Smooth muscle cell (in vitro differentiated cells): ENCODE measurements around the gene HSDL2. TPM values are rescaled to one million over a fixed set of nuclear protein-coding genes. Genes with fewer than 3 reads are reported as not detected.

Source experiments
- DNase-seq: peaks from one replicate; lab custom pipeline; 2025; ENCODE audit not compliant: unreplicated experiment; lab: John Stamatoyannopoulos, UW
- H2AFZ ChIP-seq: fragments of 200-600 bp; sonication (generic); 2 replicates; pipeline ENCODE4 v1.6.0; 2016; ENCODE audit warnings: antibody characterized with exemption, low read depth, mild to moderate bottlenecking
- H3F3A ChIP-seq: fragments of 200-600 bp; sonication (generic); 2 replicates; pipeline ENCODE4 v1.6.0; 2017; ENCODE audit warnings: antibody characterized with exemption, low read depth
- H3K27ac ChIP-seq: fragments of 200-600 bp; sonication (generic); 2 replicates; pipeline ENCODE4 v1.5.1; 2016; ENCODE audit warnings: low read depth, mild to moderate bottlenecking
- H3K27me3 ChIP-seq: fragments of 200-600 bp; sonication (generic); 2 replicates; pipeline ENCODE4 v1.6.1; 2016; ENCODE audit warnings: low read depth, mild to moderate bottlenecking
- H3K36me3 ChIP-seq: fragments of 200-600 bp; sonication (generic); 2 replicates; pipeline ENCODE4 v1.5.1; 2016; ENCODE audit warnings: low read depth
- H3K4me1 ChIP-seq: fragments of 200-600 bp; sonication (generic); 2 replicates; pipeline ENCODE4 v1.5.1; 2016; ENCODE audit warnings: low read depth
- H3K4me2 ChIP-seq: fragments of 200-600 bp; sonication (generic); 2 replicates; pipeline ENCODE4 v1.6.0; 2016; ENCODE audit warnings: mild to moderate bottlenecking
- H3K4me3 ChIP-seq: fragments of 200-600 bp; sonication (generic); 2 replicates; pipeline ENCODE4 v1.5.1; 2016; ENCODE audit warnings: mild to moderate bottlenecking
- H3K79me2 ChIP-seq: fragments of 200-600 bp; sonication (generic); 2 replicates; pipeline ENCODE4 v1.6.0; 2016; ENCODE audit warnings: low read depth, mild to moderate bottlenecking
- H3K9ac ChIP-seq: fragments of 200-600 bp; sonication (generic); 2 replicates; pipeline ENCODE4 v1.6.0; 2016; ENCODE audit warnings: low read depth
- H3K9me3 ChIP-seq: fragments of 200-600 bp; sonication (generic); replicated peaks from 2 replicates; pipeline ENCODE4 v1.5.1; 2016; ENCODE audit warnings: low read depth
- H4K20me1 ChIP-seq: fragments of 200-600 bp; sonication (generic); 2 replicates; pipeline ENCODE4 v1.6.0; 2016; ENCODE audit warnings: low read depth
- CTCF ChIP-seq: fragments of 200-600 bp; sonication (generic); IDR thresholded peaks from 2 replicates; pipeline ENCODE4 v1.5.1; 2017; ENCODE audit warnings: borderline replicate concordance, mild to moderate bottlenecking, antibody characterized with exemption; ENCODE audit not compliant: insufficient read depth, poor library complexity, severe bottlenecking
- WGBS: methylation state at CpG from one replicate; pipeline ENCODE4 v1.1.7; 2016; ENCODE audit warnings: low lambda C conversion rate; 5-methylcytosine and 5-hydroxymethylcytosine counted together
- polyA plus RNA-seq: library from polyadenylated mRNA; unstranded; fragments of >200 nt; fragmentation: Nextera tagmentation; extraction: Ambion mirVana; gene quantifications from 2 replicates; pipeline ENCODE4 v1.2.1, GENCODE V29; 2016
- total RNA-seq: library from RNA; depleted of rRNA; stranded (reverse); fragments of >200 nt; gene quantifications from 2 replicates; pipeline ENCODE4 v1.2.3, GENCODE V29; 2014

HSDL2 gene
- total and polyA plus RNA-seq, 2 experiments from 2014 or later: 8.7 to 18.7 TPM

DNA sequence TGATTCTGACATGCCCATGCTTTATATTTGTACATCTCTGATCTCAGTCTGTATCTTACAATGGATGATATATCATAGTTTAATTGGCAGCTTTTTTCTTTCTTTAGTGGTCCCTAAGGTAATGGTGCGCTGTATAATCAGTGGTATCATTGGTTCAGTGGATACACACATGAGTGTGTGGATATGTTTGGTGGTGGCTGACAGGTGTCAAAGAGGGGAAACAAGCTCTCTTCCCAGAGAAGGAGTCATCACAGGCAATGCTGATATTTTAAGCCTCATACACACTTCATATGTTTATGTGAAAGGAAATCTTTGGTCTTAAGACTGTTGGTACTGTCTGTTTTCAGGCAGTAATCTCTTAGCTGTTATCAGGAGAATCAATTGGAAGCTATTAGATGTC lies 54.6 kb downstream of the HSDL2 start:
- 98% methylated on average over 1 of the region's 1 CpG for WGBS

GRCh38 chr9:112437406-112437805 lies 57.5 kb downstream of the HSDL2 start:
- Histone ChIP-seq H3K9ac (no peak overlapping the region), H3K27me3 (no peaks in the 10 kb centered on the region), H3K4me3 (no peak overlapping the region), H3F3A (no peaks in the 10 kb centered on the region), H3K36me3 (no peaks in the 10 kb centered on the region), H3K9me3 (no peaks in the 10 kb centered on the region), H3K79me2 (no peaks in the 10 kb centered on the region), H3K27ac (no peak overlapping the region), H3K4me2 (no peak overlapping the region), H4K20me1 (no peaks in the 10 kb centered on the region), H3K4me1 (no peaks in the 10 kb centered on the region), H2AFZ (no peak overlapping the region)
- TF ChIP-seq CTCF: no peak
- no peak for DNase-seq
- WGBS: 81% methylated on average over 2 of the region's 2 CpGs

More for the DNA sequence above, 54.6 kb downstream of the HSDL2 start:
- no peak for DNase-seq
- H3K27me3 ChIP-seq: no peaks in the 10 kb centered on the region
- H3K36me3 ChIP-seq: no peaks in the 10 kb centered on the region
- H2AFZ ChIP-seq: no peak overlapping the region
- no peaks in the 10 kb centered on the region for H4K20me1 ChIP-seq
- no peak overlapping the region for H3K27ac ChIP-seq
- H3K4me1 ChIP-seq: no peaks in the 10 kb centered on the region
- H3K9me3 ChIP-seq: no peaks in the 10 kb centered on the region
- H3K4me2 ChIP-seq: no peak overlapping the region
- no peak overlapping the region for H3K9ac ChIP-seq
- TF ChIP-seq CTCF: no peak
- no peak overlapping the region for H3K4me3 ChIP-seq
- H3K79me2 ChIP-seq: no peaks in the 10 kb centered on the region
- H3F3A ChIP-seq: no peaks in the 10 kb centered on the region

- Histone ChIP-seq H3K4me1 (no peaks in the 10 kb centered on the region), H3K27me3 (no peaks in the 10 kb centered on the region), H3K9ac (no peak overlapping the region), H3F3A (no peaks in the 10 kb centered on the region), H4K20me1 (no peaks in the 10 kb centered on the region), H3K27ac (no peak overlapping the region), H3K79me2 (no peaks in the 10 kb centered on the region), H3K4me3 (no peak overlapping the region), H2AFZ (no peak overlapping the region), H3K36me3 (no peaks in the 10 kb centered on the region), H3K4me2 (no peak overlapping the region), H3K9me3 (no peaks in the 10 kb centered on the region)
- no peak for TF ChIP-seq CTCF
- 94% methylated on average over 2 of the region's 2 CpGs for WGBS
- no peak for DNase-seq
Measured at GRCh38 chr9:112439171-112439570, 59.3 kb downstream of the HSDL2 start.

- DNase-seq: no peak
- no peaks in the 10 kb centered on the region for H3K79me2 ChIP-seq
- no peak overlapping the region for H2AFZ ChIP-seq
- WGBS: 85% methylated on average over 2 of the region's 2 CpGs
- no peak overlapping the region for H3K4me2 ChIP-seq
- no peaks in the 10 kb centered on the region for H3K4me1 ChIP-seq
- no peak for TF ChIP-seq CTCF
- no peaks in the 10 kb centered on the region for H3K27me3 ChIP-seq
- no peaks in the 10 kb centered on the region for H3F3A ChIP-seq
- H3K27ac ChIP-seq: no peak overlapping the region
- no peaks in the 10 kb centered on the region for H3K36me3 ChIP-seq
- no peak overlapping the region for H3K9ac ChIP-seq
- no peak overlapping the region for H3K4me3 ChIP-seq
- no peaks in the 10 kb centered on the region for H3K9me3 ChIP-seq
- H4K20me1 ChIP-seq: no peaks in the 10 kb centered on the region
Measured at GRCh38 chr9:112439825-112440224, 59.9 kb downstream of the HSDL2 start.
